ENCODE measurements around the gene HMOX2. TPM values are rescaled to one million over a fixed set of nuclear protein-coding genes. Genes with fewer than 3 reads are reported as not detected.

HMOX2 gene
- total and polyA plus RNA-seq, 2 of the 13 experiments (the other 11 are each of a cell fraction or from before 2014, with no cell fraction given): 60.3 to 70.4 TPM

GRCh38 chr16:4475880-4476788, at the start of gene HMOX2 (continued):
- peak; percentile 77; the same call in 1 of the 2 replicates for TF ChIP-seq MAZ (IDR thresholded peaks at IDR 0.05; ENCODE audit: borderline replicate concordance, low read depth, low read length)
- TF ChIP-seq MAZ (CRISPR knock-in tag; IDR thresholded peaks at IDR 0.05; ENCODE audit: low read depth): peak; percentile 93
- peak; percentile 97; the same call in 1 of the 2 replicates for TF ChIP-seq DNMT1 (CRISPR knock-in tag; IDR thresholded peaks at IDR 0.05)
- peak; percentile 64 for TF ChIP-seq ZMYM4 (CRISPR knock-in tag; IDR thresholded peaks at IDR 0.05)
- TF ChIP-seq, protein P1, sequence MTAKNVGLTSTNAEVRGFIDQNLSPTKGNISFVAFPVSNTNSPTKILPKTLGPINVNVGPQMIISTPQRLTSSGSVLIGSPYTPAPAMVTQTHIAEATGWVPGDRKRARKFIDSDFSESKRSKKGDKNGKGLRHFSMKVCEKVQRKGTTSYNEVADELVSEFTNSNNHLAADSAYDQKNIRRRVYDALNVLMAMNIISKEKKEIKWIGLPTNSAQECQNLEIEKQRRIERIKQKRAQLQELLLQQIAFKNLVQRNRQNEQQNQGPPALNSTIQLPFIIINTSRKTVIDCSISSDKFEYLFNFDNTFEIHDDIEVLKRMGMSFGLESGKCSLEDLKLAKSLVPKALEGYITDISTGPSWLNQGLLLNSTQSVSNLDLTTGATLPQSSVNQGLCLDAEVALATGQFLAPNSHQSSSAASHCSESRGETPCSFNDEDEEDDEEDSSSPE (CRISPR knock-in tag; IDR thresholded peaks at IDR 0.05): peak; percentile 91
- no peak for TF ChIP-seq TP53 (CRISPR knock-in tag; conservative IDR thresholded peaks at IDR 0.05)
- TF ChIP-seq SOX5 (CRISPR knock-in tag; IDR thresholded peaks at IDR 0.05; ENCODE audit: borderline replicate concordance): no peak
- TF ChIP-seq ZBTB8A (CRISPR knock-in tag; IDR thresholded peaks at IDR 0.05; ENCODE audit: borderline replicate concordance, low read depth): peak; percentile 67; the same call in 1 of the 2 replicates
- TF ChIP-seq, protein P2, sequence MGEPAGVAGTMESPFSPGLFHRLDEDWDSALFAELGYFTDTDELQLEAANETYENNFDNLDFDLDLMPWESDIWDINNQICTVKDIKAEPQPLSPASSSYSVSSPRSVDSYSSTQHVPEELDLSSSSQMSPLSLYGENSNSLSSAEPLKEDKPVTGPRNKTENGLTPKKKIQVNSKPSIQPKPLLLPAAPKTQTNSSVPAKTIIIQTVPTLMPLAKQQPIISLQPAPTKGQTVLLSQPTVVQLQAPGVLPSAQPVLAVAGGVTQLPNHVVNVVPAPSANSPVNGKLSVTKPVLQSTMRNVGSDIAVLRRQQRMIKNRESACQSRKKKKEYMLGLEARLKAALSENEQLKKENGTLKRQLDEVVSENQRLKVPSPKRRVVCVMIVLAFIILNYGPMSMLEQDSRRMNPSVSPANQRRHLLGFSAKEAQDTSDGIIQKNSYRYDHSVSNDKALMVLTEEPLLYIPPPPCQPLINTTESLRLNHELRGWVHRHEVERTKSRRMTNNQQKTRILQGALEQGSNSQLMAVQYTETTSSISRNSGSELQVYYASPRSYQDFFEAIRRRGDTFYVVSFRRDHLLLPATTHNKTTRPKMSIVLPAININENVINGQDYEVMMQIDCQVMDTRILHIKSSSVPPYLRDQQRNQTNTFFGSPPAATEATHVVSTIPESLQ (CRISPR knock-in tag; conservative IDR thresholded peaks at IDR 0.05): no peak
- peak; percentile 92 for TF ChIP-seq AKAP8 (CRISPR knock-in tag; IDR thresholded peaks at IDR 0.05)
- peak; percentile 76; the same call in 1 of the 2 replicates for TF ChIP-seq ZNF747 (CRISPR knock-in tag; IDR thresholded peaks at IDR 0.05; ENCODE audit: borderline replicate concordance)
- 0 out of 2 replicates have a peak, but pooled peaks have one; percentile 32 for TF ChIP-seq ZNF530 (CRISPR knock-in tag; IDR thresholded peaks at IDR 0.05; ENCODE audit: low read depth)
- TF ChIP-seq ZHX2 (IDR thresholded peaks at IDR 0.05; ENCODE audit: low read depth): no peak
- peak; percentile 52; the same call in 1 of the 2 replicates for TF ChIP-seq ZHX2 (CRISPR knock-in tag; IDR thresholded peaks at IDR 0.05; ENCODE audit: borderline replicate concordance)
- no peak for TF ChIP-seq RBM39 (IDR thresholded peaks at IDR 0.05; ENCODE audit: low read depth, low read length, poor library complexity, severe bottlenecking)
- TF ChIP-seq KAT2B (IDR thresholded peaks at IDR 0.05; ENCODE audit: borderline replicate concordance, low read depth, low read length): no peak
- peak; percentile 58; the same call in 1 of the 2 replicates for TF ChIP-seq ZNF772 (CRISPR knock-in tag; IDR thresholded peaks at IDR 0.05)
- peak; percentile 61; the same call in 1 of the 2 replicates for TF ChIP-seq HBP1 (CRISPR knock-in tag; IDR thresholded peaks at IDR 0.05; ENCODE audit: low read depth)
